ENCODE measurements around the gene NOC2L.
"Not testable (repeated sequence)": the region's sequence is repeated elsewhere in the genome, so short reads cannot be mapped to it uniquely, and the experiment has no call there.

NOC2L gene

DNA sequence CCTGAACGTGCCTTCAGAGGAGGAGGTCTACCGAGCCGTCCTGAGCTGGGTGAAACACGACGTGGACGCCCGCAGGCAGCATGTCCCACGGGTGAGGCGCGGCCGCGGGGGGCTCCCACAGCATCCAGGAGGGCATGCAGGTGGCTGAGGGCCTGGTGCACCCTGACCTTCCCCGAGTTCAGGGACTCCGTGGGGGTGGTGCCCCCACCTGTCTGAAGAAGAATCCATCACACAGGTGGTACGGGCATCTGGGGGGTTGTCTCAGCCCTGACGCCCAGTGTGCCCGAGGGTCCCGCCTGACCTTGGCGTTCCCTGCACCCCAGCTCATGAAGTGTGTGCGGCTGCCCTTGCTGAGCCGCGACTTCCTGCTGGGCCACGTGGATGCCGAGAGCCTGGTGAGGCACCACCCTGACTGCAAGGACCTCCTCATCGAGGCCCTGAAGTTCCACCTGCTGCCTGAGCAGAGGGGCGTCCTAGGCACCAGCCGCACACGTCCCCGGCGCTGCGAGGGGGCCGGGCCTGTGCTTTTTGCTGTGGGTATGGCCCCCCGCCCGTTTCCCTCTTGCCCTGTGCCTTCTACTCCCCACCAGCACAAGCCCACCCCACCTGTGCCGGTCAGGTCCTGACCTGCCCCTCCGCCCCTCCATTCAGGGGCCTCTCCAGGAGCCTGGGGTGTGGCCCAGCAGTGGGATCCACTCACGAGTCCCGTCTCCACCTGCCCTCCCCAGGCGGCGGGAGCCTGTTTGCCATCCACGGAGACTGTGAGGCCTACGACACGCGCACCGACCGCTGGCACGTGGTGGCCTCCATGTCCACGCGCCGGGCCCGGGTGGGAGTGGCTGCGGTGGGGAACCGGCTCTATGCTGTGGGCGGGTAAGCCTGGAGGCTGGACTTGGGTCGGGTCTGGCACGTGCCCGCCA, 3.6 kb upstream of the NOC2L start:
- DNase-seq (ENCODE audit: low spot score), result no peak

DNA sequence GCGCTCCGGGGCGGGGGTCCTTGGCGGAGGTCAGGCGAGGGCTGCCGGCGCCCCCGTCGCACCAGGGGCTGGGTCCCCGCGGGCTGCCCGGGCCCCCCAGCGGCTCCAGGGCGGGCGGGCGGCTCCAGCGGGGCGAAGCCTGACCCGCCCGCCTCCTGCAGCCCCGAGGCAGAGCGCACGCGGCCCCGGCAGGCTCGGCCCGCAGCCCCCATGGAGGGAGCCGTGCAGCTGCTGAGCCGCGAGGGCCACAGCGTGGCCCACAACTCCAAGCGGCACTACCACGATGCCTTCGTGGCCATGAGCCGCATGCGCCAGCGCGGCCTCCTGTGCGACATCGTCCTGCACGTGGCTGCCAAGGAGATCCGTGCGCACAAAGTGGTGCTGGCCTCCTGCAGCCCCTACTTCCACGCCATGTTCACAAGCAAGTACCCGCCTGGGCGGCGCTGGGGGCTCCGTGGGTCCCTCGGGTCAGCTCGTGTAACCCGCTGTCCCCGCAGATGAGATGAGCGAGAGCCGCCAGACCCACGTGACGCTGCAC, 2.1 kb upstream of the NOC2L start:
- peak; percentile 40 for DNase-seq (ENCODE audit: low spot score)

DNA sequence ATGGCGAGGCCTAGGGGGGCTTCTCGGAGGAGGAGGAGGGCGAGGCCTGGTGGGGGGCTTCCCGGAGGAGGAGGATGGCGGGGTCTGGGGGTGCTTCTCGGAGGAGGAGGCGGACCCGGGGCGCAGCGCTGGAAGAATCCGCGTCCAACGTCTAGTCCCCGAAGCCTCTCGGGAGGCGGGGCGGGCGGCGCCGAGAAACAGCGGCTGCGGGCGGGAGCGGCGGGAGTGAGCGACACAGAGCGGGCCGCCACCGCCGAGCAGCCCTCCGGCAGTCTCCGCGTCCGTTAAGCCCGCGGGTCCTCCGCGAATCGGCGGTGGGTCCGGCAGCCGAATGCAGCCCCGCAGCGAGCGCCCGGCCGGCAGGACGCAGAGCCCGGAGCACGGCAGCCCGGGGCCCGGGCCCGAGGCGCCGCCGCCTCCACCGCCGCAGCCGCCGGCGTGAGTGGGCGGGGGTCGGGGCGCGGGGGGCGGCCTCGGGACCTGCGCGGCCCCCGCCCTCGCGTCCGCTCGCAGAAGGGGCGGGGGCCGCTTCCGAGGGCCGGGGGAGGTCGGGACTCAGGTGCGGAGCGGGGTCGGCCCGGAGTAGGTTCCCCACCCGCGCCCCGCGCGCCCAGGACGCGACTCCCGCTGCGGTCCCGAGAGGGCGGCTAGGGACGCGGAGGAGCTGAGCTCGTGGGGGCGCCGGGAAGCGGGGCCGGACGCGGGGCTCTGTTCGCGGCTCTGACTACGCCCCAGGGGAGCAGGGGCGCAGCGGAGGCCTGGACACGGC, 1.5 kb upstream of the NOC2L start, which contains the start of gene KLHL17:
TSS of gene KLHL17 (plus strand) at position 222 of the 769 bp plus-strand sequence. CDS start at position 332, 110 bp downstream.
- DNase-seq (ENCODE audit: low spot score), result peak; percentile 79

GRCh38 chr1:959731-960362, 791 bp upstream of the NOC2L start:
- no peak for DNase-seq (ENCODE audit: low spot score)

DNA sequence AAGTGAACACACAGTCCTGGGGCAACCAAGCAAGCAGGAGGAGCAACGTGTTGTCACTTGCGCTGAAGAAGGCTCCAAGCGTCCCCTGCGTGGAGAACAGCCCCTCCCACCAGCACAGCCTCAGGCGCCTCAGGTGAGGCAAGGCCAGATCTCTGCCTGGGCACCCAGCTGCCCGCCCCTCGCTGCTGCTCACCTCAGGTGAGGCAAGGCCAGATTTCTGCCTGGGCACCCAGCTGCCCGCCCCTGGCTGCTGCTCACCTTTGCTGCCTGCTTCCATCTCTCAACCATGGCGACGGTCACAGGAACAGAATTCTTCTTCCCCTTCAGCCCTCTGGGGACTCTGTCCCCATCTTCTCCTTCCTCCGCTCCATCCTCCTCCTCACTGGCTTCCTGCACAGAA, 2.4 kb downstream of the NOC2L start:
- DNase-seq (ENCODE audit: low spot score), result no peak

DNA sequence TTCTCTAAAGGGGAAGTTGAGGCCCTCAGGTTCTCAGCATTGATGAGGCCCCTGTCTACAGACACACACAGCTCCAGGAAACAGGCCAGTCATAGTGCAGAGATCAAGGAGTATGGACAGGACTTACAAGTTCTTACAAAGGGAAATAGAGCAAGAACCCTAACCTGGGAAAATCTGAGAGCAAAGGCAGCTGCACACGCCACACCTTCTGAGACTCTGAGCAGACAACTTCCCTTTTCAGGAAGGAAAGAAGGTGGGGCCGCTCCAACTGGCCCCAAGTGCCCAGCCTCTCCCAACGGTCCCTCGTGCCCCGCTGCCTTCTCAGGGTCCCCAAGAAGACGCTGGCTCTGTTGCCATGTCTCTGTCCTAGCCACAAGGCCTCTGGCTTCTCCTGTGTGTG, 3.6 kb downstream of the NOC2L start:
- no peak for DNase-seq (ENCODE audit: low spot score)

DNA sequence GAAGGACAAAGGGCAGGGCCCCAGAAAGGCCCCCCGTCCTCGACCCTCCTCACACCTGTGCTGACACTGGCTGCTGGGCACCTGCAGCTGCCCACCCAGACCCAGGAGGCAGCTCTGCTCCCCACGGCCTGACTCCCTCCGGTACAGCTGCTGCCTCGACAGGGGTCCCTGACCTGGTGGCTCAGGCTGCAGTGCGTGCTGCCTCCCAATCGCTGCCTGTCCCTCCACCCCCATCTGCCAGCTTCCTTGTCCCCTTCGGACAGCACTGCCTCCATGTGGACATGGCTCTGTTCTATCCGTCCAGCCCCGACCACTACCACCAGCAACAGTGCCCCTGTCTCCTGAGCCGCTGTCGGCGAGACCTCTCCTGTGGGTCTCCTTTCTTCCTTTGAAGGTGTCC, 4.1 kb downstream of the NOC2L start:
- no peak for DNase-seq (ENCODE audit: low spot score)

GRCh38 chr1:953524-954320, 5.3 kb downstream of the NOC2L start:
- no peak for DNase-seq (ENCODE audit: low spot score)

GRCh38 chr1:952603-953002, 6.5 kb downstream of the NOC2L start:
- DNase-seq (ENCODE audit: low spot score), result no peak

GRCh38 chr1:952201-952600, 6.9 kb downstream of the NOC2L start:
- DNase-seq (ENCODE audit: low spot score), result no peak

- DNase-seq (ENCODE audit: low spot score), result peak; percentile 27
Measured at GRCh38 chr1:951364-951763, 7.7 kb downstream of the NOC2L start.

- no peak for DNase-seq (ENCODE audit: low spot score)
Measured at GRCh38 chr1:950881-951280, 8.2 kb downstream of the NOC2L start.

DNA sequence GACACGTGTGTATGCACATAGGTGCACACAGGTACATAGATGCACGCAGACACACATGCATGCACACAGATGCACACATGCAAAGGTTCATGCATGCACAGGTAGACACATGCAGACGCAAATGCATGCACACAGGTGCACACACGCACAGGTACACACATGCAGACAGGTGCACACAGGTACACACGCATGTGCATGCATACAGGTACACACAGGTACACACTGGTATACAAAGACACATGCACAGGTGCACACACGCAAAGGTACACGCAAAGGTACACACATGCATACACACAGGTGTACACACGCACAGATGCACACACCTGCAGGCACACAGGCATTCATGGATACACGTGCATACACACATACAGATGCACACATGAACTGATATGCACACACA, 8.8 kb downstream of the NOC2L start:
- no peak for DNase-seq (ENCODE audit: low spot score)

GRCh38 chr1:947958-948357, 11.1 kb downstream of the NOC2L start:
- DNase-seq (ENCODE audit: low spot score), result no peak

- DNase-seq (ENCODE audit: low spot score), result not testable (repeated sequence)
Measured at GRCh38 chr1:946811-947210, 12.2 kb downstream of the NOC2L start.

DNA sequence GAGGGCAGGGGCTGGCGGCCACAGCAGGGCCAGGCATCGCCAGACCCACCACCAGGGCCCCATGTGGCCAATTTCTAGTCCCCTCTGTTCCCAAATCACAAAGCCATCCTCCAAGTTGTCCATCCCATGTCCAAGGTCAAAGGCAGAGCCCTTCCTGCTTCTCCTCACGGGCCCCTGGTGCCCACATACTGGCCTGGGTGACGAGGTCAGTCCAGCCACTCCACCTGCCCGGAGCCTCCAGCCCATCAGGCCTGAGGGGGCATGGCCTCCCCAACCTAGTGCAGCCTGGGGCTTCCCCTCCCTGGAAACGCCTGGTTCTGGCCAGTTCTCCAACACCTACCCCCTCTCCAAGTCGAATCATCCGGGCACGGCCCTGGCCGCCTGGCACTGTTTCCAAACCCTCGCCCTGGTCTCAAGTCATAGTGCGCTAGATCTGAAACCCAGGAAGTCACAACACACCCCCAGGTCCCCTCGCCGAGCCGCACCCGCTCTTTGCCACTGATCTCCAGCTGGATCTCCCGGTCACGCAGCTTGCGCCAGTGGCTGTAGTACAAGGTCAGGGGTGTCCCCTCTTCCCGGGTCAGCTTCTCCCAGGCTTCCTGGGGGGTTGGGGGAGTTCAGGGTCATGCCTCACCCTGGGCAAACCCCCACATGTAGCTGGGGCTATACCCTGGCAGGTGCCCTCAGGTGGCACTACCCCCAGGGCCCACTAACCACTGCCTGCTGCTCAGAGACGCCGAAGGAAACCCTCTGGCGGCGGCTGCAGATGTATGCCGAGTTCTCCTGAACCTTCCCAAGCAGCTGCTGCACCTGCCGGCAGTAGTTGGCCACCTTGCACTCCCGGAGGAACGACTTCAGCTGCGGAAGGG, 13.1 kb downstream of the NOC2L start:
- no peak for DNase-seq (ENCODE audit: low spot score)

DNA sequence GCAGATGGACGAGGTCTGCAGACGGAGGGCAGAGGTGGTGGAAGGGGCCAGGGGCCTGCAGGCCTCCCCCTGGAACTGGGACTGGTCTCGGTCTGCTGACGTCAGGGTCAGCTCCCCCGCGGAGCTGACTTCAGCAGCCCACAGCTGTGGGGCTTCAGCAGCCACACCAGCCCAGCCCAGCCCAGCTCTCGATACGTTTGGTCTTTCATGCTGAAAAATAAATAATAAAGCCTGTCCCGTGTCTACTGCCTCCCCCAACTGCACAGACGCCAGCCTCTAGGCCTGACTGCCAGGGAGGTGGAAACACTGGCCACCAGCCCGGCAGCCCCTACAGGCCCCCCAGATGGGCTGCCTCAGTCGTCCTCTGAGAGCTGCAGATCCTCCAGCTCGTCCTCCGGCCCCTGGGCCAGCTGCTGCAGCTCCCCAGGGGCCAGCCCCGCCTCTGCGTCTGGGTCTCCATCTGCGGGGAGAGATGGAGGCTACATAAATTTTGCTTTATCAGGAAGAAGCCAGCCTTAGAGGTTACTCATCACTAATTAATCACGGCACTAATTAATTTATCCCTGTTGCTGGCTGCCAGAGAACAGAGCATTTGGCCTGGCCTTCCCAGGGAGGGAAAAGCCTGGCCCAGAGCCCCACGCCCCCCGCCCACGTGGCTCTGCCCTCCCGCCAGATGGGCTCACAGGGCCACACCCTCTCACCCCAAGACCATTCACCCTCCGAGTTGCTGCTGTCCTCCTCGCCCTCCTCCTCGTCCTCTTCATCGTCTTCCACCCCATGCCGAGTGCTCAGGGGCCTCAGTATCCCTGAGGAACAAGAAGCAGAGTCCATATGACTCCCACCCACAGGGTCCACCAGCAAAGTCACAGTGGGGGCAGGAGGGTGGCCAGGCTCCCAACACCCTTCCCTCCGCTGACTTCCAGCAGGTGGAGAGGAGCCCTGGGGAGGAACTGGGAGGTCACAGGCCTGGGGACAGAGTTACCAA, 14.4 kb downstream of the NOC2L start:
- no peak for DNase-seq (ENCODE audit: low spot score)

- no peak for DNase-seq (ENCODE audit: low spot score)
Measured at GRCh38 chr1:943545-944340, 15.3 kb downstream of the NOC2L start.

Data from RKO (cell line).